Subcutaneous abdominal adipose tissue (tissue), 5 donors: ENCODE measurements around the gene IL1RAP.
"Not testable (repeated sequence)": the region's sequence is repeated elsewhere in the genome, so short reads cannot be mapped to it uniquely, and the experiment has no call there.

Experiments used
- H3K27ac ChIP-seq: one replicate; pipeline ENCODE4 v1.7.0; 2013; ENCODE audit warnings: low read depth, mild to moderate bottlenecking, inconsistent platforms, low read length, moderate library complexity
- H3K27me3 ChIP-seq, 5 donors: one replicate each; pipeline ENCODE4 v1.7.0; 2013; ENCODE audit warnings: low read length in 5 of 5, inconsistent platforms in 1 of 5; ENCODE audit not compliant: control insufficient read depth in 5 of 5, insufficient read depth in 4 of 5
- H3K36me3 ChIP-seq, 5 donors: one replicate each; pipeline ENCODE4 v1.7.0; 2013; ENCODE audit warnings: low read length in 5 of 5; ENCODE audit not compliant: control insufficient read depth in 5 of 5, insufficient read depth in 5 of 5
- H3K4me1 ChIP-seq, 5 donors: one replicate each; pipeline ENCODE4 v1.7.0; 2013; ENCODE audit warnings: low read length in 5 of 5, mild to moderate bottlenecking in 3 of 5, moderate library complexity in 1 of 5; ENCODE audit not compliant: control insufficient read depth in 5 of 5, insufficient read depth in 5 of 5
- H3K4me3 ChIP-seq, 5 donors: one replicate each; pipeline ENCODE4 v1.7.0; 2013; ENCODE audit warnings: low read length in 5 of 5, low read depth in 1 of 5
- H3K9ac ChIP-seq, 5 donors: one replicate each; pipeline ENCODE4 v1.7.0; 2013; ENCODE audit warnings: low read length in 5 of 5, mild to moderate bottlenecking in 4 of 5, moderate library complexity in 3 of 5
- H3K9me3 ChIP-seq, 5 donors: one replicate each; pipeline ENCODE4 v1.7.0; 2013; ENCODE audit warnings: low read length in 5 of 5; ENCODE audit not compliant: control insufficient read depth in 5 of 5
- donor health status: healthy.
- donor health status: healthy.
- donor health status: healthy.
- donor health status: healthy.
- donor health status: healthy.

IL1RAP gene

DNA sequence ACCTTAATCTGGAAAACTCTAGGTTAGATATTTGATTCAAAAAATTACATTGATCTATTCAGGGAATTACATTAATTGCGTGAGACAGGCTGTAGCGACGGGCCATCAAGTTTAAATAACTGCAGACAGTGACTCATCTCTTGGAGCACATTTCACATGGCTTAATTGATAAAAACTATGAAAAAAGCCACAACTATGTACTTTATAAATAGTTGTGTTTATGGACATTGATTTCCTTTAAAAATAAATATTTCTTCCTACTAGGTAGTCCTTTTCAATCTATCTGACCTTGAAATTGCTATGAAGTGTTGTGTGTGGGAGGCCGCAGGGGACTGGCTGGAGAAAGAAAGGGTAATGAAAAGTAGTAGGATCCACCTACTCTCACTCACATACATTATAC, 157.8 kb downstream of the IL1RAP start:
- no peak overlapping the region for H3K4me3 ChIP-seq
- H3K27ac ChIP-seq: no peak overlapping the region
- no peaks in the 10 kb centered on the region for H3K9me3 ChIP-seq
- H3K36me3 ChIP-seq: no peaks in the 10 kb centered on the region
- H3K27me3 ChIP-seq: no peaks in the 10 kb centered on the region
- H3K4me1 ChIP-seq: no peaks in the 10 kb centered on the region
- no peak overlapping the region for H3K9ac ChIP-seq

DNA sequence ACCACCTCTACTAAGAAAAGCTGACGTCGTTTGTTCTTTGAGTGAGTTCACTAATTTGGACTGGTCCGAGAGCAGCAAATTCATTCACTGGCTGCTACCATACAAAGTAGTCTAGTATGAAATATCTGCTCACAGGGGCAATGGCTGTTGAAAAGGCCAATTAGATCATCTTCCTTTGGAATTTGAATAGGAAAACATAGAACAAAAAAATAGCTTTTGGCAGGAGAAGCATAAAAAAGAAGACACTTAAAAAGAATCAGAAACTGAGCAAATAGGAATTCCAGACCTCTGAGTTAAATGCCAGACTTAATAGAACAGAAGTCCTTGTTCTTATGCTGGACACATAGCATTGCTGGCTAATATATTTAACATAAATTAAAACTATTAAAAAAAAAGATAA, 159.3 kb downstream of the IL1RAP start:
- no peaks in the 10 kb centered on the region for H3K36me3 ChIP-seq
- no peak overlapping the region for H3K9ac ChIP-seq
- H3K4me3 ChIP-seq: no peak overlapping the region
- no peak overlapping the region for H3K27ac ChIP-seq
- H3K27me3 ChIP-seq: no peaks in the 10 kb centered on the region
- H3K4me1 ChIP-seq: no peaks in the 10 kb centered on the region
- no peaks in the 10 kb centered on the region for H3K9me3 ChIP-seq

DNA sequence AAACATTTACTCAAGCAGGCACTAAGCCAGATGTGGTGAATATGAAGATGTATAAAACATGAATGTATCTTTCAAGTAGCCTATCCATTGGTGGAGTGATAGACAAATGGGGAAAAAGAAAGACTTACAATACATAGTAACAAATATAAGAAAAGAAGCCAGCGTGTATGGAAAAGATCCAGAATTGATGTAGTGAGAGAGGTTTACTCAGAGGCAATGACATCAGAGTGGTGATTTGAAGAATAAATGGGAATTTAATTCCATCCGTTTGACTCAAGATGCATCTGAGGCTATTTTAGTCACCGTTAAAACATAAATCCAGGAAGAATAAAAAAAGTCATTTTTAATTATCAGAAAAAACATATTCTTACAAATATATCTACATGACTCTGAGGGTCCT, 162.6 kb downstream of the IL1RAP start:
- Histone ChIP-seq H3K27me3 (no peaks in the 10 kb centered on the region), H3K36me3 (no peaks in the 10 kb centered on the region), H3K9me3 (no peaks in the 10 kb centered on the region), H3K4me3 (no peak overlapping the region), H3K4me1 (no peaks in the 10 kb centered on the region), H3K27ac (no peak overlapping the region), H3K9ac (no peak overlapping the region)

DNA sequence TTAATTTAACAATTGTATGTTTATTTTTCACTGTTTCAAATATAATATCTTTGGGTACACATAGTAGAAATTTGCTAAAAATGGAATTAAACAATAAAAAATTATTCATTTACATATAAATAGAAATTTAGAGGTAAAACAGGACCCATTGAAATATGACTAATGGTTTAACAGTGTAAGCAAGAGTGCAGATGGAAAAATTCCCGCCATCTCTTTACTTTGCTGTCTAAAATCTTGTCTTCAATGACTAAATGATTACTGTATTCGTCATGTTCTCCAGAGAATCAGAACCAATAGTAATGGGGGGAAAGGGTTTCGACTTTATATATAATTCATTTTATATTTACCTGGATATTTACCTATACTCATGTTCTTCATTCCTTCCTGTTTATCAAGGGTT, 163.1 kb downstream of the IL1RAP start:
- H3K4me3 ChIP-seq: no peak overlapping the region
- no peak overlapping the region for H3K27ac ChIP-seq
- H3K4me1 ChIP-seq: no peaks in the 10 kb centered on the region
- H3K27me3 ChIP-seq: no peaks in the 10 kb centered on the region
- no peaks in the 10 kb centered on the region for H3K36me3 ChIP-seq
- H3K9me3 ChIP-seq: no peaks in the 10 kb centered on the region
- H3K9ac ChIP-seq: no peak overlapping the region

DNA sequence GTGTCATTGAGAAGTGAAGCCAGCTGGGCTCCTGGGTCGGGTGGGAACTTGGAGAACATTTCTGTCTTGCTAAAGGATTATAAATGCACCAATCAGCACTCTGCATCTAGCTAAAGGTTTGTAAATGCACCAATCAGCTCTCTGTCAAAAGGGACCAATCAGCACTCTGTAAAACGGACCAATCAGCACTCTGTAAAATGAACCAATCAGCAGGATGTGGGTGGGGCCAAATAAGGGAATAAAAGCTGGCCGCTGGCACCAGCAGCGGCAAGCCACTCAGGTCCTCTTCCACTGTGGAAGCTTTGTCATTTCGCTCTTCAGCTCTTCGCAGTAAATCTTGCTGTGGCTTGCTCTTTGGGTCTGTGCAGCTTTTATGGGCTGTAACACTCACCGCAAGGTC, 164.0 kb downstream of the IL1RAP start:
- not testable (repeated sequence) for H3K4me3 ChIP-seq, H3K36me3 ChIP-seq, H3K4me1 ChIP-seq, H3K9ac ChIP-seq, H3K9me3 ChIP-seq, H3K27me3 ChIP-seq, H3K27ac ChIP-seq

DNA sequence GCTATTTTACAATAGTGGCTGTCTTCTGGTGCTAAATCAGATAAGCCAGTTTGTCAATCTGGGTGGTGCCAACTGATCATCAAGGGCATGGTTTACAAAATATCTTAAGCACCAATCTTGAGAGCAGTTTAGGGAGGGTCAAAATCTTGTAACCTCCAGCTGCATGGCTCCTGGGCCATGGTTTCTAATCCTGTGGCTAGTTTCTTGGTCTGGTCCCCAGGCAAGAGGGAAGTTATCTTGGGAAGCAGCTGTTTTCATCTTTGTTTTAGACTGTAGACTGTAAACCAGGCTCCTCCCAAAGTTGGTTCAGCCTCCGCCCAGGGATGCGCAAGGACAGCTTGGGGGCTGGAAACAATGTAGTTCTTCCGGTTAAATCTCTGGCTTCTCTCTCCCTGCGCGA, 166.8 kb downstream of the IL1RAP start:
- H3K27ac ChIP-seq: no peak overlapping the region
- H3K4me1 ChIP-seq: no peaks in the 10 kb centered on the region
- H3K9ac ChIP-seq: no peak overlapping the region
- no peaks in the 10 kb centered on the region for H3K9me3 ChIP-seq
- H3K4me3 ChIP-seq: no peak overlapping the region
- no peaks in the 10 kb centered on the region for H3K36me3 ChIP-seq
- H3K27me3 ChIP-seq: no peaks in the 10 kb centered on the region

DNA sequence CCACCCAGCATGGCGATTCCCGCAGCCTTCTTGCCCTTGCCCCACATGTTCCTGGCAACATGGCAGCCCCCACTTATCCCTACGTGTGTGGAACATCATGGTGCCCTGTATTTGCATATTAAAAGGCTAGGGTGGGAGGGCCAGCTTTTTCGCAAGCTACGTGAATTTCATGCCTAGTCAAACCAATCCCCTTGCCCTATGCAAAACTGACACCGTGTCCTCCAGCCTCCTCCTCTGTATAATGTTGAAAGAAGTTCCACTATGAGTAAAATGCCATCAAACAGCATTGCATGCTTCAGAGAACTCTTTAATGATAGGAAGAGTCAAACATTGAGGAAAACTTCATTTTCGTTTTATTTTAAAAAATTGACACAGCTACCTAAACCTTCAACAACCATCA, 170.9 kb downstream of the IL1RAP start:
- Histone ChIP-seq H3K27ac (no peak overlapping the region), H3K9ac (no peak overlapping the region), H3K4me1 (no peaks in the 10 kb centered on the region), H3K36me3 (no peaks in the 10 kb centered on the region), H3K4me3 (no peak overlapping the region), H3K27me3 (no peaks in the 10 kb centered on the region), H3K9me3 (no peaks in the 10 kb centered on the region)

DNA sequence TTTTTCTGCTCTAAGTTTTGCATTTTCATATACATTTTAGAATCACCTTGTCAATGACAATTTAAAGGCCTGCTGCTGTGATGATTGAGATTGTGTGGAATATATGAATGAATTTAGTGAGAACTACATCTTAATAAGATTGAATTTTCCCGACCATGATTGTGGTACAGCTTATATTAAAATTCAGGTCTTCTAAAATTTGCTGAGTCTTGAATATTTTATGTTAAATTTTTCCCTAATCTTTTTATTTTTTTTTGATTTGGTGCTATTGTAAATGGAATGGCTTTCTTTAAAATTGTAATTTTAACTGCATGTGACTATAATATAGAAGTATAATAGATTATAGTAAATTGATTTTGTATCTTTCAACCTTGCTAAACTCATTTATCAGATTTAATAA, 172.1 kb downstream of the IL1RAP start:
- H3K4me3 ChIP-seq: no peak overlapping the region
- H3K4me1 ChIP-seq: no peaks in the 10 kb centered on the region

DNA sequence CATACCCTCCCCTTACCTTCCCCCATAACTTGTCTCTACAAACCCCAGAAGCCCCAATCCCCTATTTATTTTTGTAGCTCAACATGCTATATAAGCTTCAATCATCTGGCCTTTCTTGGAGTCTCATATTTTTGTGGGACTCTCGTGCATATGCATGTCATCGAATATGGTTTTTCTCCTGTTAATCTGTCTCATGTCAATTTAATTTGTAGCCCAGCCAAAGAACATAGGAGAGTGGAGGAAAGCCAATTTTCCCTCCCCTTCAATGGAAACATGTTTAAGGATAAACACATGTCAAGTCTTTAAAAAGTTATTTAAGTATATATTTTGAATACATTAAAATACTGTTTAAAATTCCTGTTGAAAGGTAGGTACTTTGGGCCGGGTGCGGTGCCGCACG, 176.4 kb downstream of the IL1RAP start:
- no peaks in the 10 kb centered on the region for H3K4me1 ChIP-seq
- H3K9ac ChIP-seq: no peak overlapping the region
- H3K27me3 ChIP-seq: no peaks in the 10 kb centered on the region
- no peaks in the 10 kb centered on the region for H3K9me3 ChIP-seq
- H3K36me3 ChIP-seq: no peaks in the 10 kb centered on the region
- H3K27ac ChIP-seq: no peak overlapping the region
- no peak overlapping the region for H3K4me3 ChIP-seq

More for the DNA sequence above, 172.1 kb downstream of the IL1RAP start:
- no peak overlapping the region for H3K27ac ChIP-seq
- H3K9me3 ChIP-seq: no peaks in the 10 kb centered on the region
- H3K27me3 ChIP-seq: no peaks in the 10 kb centered on the region
- H3K36me3 ChIP-seq: no peaks in the 10 kb centered on the region
- no peak overlapping the region for H3K9ac ChIP-seq

DNA sequence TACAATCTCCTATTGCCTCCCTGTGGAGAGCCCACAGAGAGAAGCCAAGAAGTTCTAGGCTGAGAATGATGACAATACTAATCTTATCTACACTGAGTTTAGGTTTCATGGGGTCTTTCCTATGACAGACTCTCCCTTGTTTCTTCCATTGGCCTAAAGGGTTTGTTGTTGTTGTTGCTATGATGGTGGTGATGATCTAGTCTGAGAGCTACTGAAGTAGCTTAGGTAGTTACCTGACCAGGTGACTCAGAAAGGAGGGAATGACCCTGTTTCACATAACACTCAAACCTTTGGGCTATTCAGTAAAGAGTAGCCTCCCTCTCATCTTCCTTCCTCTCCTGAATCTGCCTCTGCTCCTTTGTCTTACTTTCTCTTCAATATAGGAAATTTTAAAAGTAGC, 178.4 kb downstream of the IL1RAP start:
- no peaks in the 10 kb centered on the region for H3K27me3 ChIP-seq
- H3K27ac ChIP-seq: no peak overlapping the region
- H3K4me1 ChIP-seq: no peaks in the 10 kb centered on the region
- H3K9ac ChIP-seq: no peak overlapping the region
- no peaks in the 10 kb centered on the region for H3K36me3 ChIP-seq
- H3K4me3 ChIP-seq: no peak overlapping the region
- H3K9me3 ChIP-seq: no peaks in the 10 kb centered on the region

DNA sequence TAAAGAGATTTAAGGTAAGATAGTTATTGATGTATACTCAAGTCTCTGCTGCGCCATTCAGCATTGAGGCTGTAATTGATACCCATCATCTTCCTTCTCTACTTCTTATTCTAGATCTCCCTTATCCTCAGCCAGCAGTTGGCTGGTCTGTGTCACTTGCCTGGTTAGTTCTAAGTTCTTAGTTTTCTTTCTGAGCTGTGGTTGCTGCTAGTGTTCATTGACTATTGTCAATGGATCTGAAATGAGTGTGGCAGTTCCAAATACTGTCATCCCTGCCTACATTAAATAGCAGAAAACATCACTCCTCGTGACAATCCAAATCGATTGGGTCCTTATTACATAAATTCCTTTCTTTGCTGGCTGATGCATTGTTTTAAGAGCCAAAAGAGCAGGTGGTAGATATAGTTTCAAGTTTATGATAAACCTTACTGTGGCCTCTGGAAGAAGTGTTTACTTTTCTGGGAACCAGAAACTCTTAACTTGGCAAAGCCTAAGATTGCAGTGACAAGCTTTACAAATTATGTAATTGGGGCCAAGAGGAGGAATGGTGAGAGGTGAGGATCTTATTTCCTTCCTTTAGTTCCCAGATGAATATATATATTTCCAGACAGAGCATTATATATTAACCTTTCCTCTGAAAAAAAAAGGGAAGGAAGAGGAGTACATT, 180.6 kb downstream of the IL1RAP start:
- Histone ChIP-seq H3K4me1 (peaks cover 0 to 2% (median 0%) of the 10 kb centered on the region in 5 donors), H3K27ac (no peak overlapping the region), H3K27me3 (no peaks in the 10 kb centered on the region), H3K9me3 (no peaks in the 10 kb centered on the region), H3K9ac (no peak overlapping the region), H3K36me3 (no peaks in the 10 kb centered on the region), H3K4me3 (no peak overlapping the region)
